ENCODE measurements around the gene SEMA5B.

Gene SEMA5B

DNA sequence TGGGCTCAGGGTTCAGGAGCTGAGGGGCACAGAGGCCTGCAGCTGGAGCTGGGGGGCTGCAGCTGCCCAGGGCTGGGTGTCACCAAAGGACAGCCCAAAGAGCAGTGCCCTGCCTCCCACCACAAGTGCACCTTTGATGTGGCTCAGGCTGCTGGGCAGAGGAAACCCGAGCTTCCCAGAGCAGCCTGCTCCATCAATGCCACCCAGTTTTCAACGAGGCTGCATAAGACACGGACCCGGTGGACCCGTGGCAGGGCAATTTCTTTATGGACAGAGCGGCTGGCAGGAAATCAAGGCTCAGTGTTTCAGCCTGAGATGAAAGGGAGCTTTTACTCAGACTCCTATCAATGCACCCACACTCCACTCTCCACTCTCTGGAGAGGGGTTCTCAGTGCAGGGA is 18.7 kb downstream of the SEMA5B start:
- TF ChIP-seq, protein P1, sequence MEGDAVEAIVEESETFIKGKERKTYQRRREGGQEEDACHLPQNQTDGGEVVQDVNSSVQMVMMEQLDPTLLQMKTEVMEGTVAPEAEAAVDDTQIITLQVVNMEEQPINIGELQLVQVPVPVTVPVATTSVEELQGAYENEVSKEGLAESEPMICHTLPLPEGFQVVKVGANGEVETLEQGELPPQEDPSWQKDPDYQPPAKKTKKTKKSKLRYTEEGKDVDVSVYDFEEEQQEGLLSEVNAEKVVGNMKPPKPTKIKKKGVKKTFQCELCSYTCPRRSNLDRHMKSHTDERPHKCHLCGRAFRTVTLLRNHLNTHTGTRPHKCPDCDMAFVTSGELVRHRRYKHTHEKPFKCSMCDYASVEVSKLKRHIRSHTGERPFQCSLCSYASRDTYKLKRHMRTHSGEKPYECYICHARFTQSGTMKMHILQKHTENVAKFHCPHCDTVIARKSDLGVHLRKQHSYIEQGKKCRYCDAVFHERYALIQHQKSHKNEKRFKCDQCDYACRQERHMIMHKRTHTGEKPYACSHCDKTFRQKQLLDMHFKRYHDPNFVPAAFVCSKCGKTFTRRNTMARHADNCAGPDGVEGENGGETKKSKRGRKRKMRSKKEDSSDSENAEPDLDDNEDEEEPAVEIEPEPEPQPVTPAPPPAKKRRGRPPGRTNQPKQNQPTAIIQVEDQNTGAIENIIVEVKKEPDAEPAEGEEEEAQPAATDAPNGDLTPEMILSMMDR (conservative IDR thresholded peaks at IDR 0.05; ENCODE audit: low read depth, low read length), result no peak
- DNase-seq (ENCODE audit: low read depth), result no peak
- no peak overlapping the region for H3K4me3 ChIP-seq (ENCODE audit: low read length)

DNA sequence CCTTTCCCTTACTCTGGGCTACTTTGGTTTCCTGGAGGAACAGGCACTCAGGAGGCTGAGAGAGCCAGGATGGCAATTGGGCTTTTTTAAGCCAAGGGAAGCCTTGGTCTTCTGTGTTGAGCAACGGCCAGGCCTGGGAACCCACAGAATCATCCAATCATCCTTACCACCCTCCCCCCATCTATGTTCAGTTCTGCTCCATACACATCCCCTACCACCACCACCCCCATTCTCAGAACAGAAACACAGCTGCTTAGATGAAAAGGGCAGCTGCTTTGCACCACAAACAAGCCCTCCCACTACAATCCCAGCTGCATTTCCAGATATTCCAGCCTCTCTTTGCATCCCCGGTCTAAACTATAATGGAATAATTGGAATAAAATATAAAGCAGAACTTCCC is 21.0 kb downstream of the SEMA5B start:
- no peak for DNase-seq (ENCODE audit: low read depth)
- TF ChIP-seq, protein P1 (conservative IDR thresholded peaks at IDR 0.05; ENCODE audit: low read depth, low read length), result no peak
- no peak overlapping the region for H3K4me3 ChIP-seq (ENCODE audit: low read length)

DNA sequence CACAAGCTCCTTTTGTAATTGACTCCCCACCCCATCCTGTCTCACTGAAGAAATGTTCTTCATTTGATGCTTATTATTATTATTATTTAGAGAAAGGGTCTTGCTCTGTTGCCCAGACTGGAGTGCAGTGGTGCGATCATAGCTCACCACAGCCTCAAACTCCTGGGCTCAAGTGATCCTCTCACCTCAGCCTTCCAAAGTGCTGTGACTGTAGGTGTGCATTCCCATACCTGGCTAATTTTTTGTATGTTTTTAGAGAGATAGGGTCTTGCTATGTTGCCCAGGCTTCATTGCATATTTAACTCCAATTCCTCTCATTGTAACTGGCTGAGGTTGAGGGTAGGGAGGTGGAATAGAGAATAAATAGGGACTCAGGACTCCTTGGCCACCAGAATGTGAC is 22.3 kb downstream of the SEMA5B start:
- H3K4me3 ChIP-seq (ENCODE audit: low read length), result no peak overlapping the region
- TF ChIP-seq, protein P1 (conservative IDR thresholded peaks at IDR 0.05; ENCODE audit: low read depth, low read length), result no peak
- DNase-seq (ENCODE audit: low read depth), result no peak

DNA sequence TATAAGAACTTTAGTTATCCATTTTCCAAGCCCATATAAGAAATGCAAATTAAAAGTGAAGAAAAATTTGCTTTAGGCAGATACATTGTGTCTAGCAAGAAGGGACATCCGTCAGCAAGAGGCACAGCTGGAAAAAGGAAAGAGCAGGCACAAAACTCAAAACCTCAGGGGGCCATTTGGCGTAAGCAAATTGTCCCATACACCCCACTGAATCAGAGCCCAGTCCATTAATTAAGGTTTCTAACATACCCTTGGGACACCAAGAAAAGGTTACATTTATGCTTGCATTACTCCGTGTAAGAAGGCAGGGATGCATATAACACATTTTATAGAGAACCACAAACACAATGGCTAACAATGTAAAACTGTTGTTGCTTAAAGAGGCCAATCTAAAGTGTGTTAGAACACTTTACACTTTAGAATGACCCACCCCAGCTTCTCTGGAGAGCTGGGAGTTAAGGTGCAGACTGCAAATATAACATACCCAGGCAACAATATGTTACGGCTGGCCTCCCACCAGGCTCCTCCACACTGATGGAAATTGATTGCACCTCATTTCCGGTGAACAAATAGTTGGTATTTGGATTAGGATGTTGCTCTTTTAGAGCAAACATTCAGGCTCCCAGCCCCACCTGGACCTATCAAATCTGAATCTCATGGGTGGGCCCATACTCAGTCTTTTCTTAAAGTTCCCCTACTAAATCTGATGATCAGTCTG is 23.2 kb downstream of the SEMA5B start:
- DNase-seq (ENCODE audit: low read depth), result no peak
- TF ChIP-seq, protein P1 (conservative IDR thresholded peaks at IDR 0.05; ENCODE audit: low read depth, low read length), result no peak
- H3K4me3 ChIP-seq (ENCODE audit: low read length), result no peak overlapping the region

DNA sequence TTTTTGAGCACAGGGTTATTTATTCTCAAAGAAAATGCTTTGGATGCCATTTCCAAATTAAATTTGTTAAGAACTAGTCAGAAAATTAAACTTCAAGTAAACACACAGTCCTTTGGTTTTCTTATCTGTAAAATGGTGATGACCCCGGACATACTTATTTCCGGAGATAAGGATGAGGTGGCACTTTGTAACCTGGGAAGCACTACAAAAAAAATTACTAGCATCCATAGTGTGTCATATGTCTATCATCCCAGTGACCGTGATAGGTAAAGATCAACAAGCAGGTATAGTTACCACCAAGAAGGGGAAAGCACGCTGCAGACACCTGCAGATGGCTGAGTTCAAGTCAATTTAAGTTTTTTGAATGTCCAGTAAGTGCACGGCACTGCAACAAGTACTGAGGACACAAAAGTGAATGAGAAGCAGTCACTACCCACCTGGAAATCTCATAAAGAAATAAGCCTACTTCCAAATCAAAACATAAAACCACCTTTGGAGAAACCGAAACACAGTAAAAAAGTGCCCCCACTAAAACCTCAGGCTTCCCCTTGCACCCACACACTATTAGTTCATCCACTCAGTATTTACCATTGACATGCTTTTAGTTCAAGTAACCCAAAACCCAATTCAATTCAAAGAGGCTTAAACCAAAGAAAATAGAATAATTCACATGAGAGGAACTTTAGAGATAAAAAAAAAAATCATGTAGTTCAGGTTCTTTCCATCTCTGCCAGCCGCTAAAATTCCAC is 24.6 kb downstream of the SEMA5B start:
- TF ChIP-seq, protein P1 (conservative IDR thresholded peaks at IDR 0.05; ENCODE audit: low read depth, low read length), result no peak
- H3K4me3 ChIP-seq (ENCODE audit: low read length), result no peak overlapping the region
- no peak for DNase-seq (ENCODE audit: low read depth)

DNA sequence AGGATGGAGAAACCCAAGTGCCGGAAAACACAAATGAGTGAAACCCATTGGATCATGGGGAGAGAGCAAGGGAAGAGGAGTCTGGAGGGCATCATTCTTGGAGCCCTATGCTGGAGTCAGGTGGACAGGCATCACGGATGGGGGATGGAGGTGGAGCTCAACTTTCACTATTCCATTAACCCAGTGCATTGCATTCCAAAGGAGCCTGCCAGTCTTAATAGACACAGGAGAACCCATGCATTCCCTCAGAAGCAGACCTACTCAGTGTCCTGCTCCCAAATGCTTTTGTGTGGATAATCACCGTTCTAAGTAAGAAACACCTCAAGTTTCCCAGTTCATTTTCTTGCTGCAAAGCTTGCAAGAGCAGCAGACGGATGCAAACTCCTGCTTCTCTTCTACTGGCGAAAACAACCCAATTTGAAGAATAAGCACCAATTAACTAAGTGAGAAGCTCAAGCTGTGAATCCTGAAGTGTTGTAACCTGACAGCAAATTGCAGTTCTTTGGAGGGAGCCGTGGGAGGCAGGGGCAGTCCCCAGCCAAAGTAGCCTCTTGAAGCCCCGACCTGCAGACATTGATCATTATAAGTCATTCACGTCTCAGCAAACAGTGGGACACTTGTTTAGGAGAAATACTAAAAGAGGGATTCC is 25.3 kb downstream of the SEMA5B start:
- DNase-seq (ENCODE audit: low read depth), result no peak
- H3K4me3 ChIP-seq (ENCODE audit: low read length), result no peak overlapping the region
- TF ChIP-seq, protein P1 (conservative IDR thresholded peaks at IDR 0.05; ENCODE audit: low read depth, low read length), result no peak

All from retinal pigment epithelial cell (primary cell).